Activated CD4-positive, alpha-beta T cell treated with anti-CD3 and anti-CD28 coated beads, Interleukin-2, Interleukin-4, amounts not matched to agents 100 ng/mL and 50 ng/mL, durations not matched to agents 16 hours and 8 hours (primary cell): ENCODE measurements around the gene HBEGF.

Source experiments
- DNase-seq: peaks from one replicate; pipeline ENCODE4 v3.0.0-alpha.2; 2020; ENCODE audit warnings: low spot score

HBEGF gene

GRCh38 chr5:140346348-140347221 is at the start of gene HBEGF:
Gene HBEGF, minus strand, starts transcription at chr5:140346603. Its CDS starts 275 bp downstream, at chr5:140346328.
- peak; percentile 52 for DNase-seq

- peak; percentile 16 for DNase-seq
Measured at GRCh38 chr5:140393738-140394137, 47.3 kb upstream of the HBEGF start.

DNA sequence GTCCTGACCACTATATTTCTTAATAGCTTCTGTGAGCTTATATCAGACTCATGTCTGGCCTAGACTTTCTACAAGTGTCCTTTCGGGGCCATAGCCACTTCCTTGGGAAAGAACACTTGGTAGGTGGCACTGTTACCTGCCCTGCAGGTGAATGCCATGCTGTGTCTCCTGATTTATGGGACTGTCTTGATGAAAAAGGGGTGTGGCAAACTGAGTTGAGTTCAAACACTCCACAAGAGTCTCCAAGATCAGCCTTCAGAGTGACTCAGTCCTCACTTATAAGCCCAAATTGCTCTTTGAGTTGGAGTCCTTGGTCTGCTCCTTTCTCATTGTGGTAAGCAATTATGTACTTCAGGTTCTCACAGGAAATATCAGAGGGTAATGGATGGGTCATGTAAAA is 45.3 kb upstream of the HBEGF start:
- no peak for DNase-seq

GRCh38 chr5:140391312-140391711 is 44.9 kb upstream of the HBEGF start:
- no peak for DNase-seq

- DNase-seq: no peak
Measured at GRCh38 chr5:140388052-140388451, 41.6 kb upstream of the HBEGF start.

GRCh38 chr5:140383300-140383699 is 36.9 kb upstream of the HBEGF start:
- no peak for DNase-seq

GRCh38 chr5:140382866-140383265 is 36.5 kb upstream of the HBEGF start:
- DNase-seq: no peak

DNA sequence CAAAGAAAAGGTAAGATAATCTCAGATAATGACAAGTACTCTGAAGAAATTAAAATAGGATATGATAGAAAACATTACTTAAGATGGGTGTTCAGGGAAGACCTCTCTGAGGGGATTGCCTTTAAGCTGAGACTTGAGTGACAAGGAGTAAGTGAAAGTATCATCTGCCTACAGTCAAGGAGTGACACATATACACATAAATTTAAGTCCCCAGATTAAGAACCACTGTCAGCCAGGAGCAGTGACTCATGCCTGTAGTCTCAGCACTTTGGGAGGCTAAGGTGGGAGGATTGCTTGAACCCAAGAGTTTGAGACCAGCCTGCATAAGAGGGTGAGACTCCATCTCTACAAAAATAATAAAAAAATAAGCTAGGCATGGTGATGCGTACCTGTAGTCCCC is 35.6 kb upstream of the HBEGF start:
- DNase-seq: no peak

- DNase-seq: no peak
Measured at GRCh38 chr5:140381351-140381750, 34.9 kb upstream of the HBEGF start.

DNA sequence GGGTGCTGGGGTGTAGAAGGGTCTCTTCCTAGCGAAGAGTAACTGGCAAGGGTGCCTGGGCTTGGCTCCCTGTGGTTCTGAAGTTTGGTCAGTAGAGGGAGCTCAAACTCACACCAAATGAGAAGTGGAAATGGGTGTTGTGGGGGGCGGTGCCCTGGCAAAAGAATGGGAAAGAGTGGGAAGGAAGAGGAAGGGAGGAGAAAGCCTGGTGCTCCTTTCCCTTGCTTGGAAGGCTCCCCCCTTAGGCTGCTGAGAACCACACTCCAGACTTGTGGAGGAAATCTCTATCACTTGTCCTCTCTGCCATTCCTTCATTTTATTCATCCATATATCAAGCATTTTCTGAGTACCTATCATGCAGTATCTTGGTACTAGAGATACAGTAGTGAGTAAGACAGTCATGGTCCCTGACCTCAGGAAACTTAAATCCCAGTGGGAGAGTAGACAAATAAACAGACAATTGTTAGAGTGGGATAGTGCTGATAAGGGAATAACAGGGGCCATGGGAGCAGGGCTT is 26.6 kb upstream of the HBEGF start:
- peak; percentile 51 for DNase-seq

- DNase-seq: no peak
Measured at GRCh38 chr5:140371356-140372151, 25.2 kb upstream of the HBEGF start.

GRCh38 chr5:140367256-140368013 is 21.0 kb upstream of the HBEGF start:
- DNase-seq: no peak

DNA sequence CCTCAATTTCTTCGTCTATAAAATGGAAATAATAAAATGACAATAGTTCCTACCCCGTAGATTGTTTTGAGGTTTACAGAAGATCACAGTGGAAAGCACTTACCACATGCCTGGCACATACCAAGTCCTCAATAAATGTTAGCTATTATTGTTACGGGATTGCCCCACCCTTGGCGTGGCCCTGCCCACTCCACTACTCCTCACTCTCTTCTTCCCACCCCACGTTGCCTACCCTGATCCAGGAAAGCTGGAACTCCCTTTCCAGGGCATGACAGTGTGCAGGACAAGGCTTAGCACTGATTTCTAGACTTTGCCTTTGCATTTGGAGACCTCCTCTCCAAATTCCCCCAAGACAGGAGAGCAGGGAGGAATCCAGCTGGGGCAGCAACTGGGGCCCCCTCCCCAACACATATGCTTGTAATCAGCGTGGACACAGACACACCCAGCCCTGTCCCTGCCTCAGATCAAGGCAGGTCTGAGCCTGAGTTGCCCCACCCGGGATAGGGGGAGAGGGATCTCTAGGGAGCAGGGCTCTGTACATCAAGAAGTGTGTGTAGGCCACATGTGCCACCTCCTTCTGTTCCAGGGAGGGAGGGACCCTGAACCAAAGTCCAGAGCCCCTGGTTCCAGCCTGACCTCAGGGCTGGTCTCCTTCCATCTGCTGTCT is 20.3 kb upstream of the HBEGF start:
- no peak for DNase-seq

GRCh38 chr5:140365941-140366340 is 19.5 kb upstream of the HBEGF start:
- no peak for DNase-seq

DNA sequence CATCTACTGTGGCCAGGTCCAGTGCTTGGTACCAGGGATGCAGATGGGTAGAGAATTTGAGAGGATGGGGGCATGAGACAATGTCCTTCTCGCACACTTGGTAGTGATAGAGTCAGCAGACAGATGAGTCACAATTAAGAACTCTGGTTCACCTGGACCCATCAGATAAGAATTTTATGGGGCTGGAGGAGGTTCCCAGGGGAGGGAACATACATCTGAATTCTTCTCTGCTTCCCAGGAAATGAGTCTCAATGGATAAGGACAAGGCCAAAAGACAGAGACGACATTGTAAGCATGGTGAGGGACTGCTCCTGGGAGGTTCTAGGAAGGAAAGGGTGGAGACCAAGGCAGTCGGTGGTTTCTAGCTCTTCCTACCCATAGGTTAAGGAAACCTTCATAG is 18.9 kb upstream of the HBEGF start:
- DNase-seq: no peak

- no peak for DNase-seq
Measured at GRCh38 chr5:140364472-140364765, 18.0 kb upstream of the HBEGF start.

- no peak for DNase-seq
Measured at GRCh38 chr5:140363631-140364471, 17.4 kb upstream of the HBEGF start.

DNA sequence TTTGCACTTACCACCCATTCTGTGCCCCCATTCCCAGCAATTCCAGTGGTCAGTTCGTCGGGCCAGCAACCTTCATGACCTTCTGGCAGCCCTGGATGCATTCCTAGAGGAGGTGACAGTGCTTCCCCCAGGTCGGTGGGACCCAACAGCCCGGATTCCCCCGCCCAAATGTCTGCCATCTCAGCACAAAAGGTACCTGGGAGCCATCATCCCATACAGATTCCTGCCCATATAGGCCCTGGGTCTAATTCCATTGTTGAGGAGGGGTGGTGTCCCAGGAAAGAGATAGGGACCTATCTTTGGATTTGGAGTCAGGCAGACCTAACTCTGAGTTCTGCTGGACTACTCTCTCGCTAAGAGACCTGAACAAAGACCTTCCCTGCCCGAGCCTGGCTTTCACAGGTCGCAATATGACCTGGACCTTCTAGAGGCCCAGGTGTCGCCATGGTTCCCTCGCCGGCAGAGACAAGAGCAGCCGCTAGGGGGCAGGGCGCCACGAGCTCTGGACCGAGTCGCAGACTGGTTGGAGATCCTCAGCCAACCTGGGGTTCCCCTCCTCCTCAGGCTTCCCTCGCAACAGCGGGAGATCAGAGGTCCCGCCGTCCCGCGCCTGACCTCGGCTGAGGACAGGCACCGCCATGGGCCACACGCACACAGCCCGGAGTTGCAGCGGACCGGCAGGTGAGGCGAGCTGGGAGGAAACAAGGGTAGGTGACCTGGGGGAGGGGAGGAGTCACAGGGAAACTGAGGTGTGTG is 16.6 kb upstream of the HBEGF start:
- peak; percentile 87 for DNase-seq

DNA sequence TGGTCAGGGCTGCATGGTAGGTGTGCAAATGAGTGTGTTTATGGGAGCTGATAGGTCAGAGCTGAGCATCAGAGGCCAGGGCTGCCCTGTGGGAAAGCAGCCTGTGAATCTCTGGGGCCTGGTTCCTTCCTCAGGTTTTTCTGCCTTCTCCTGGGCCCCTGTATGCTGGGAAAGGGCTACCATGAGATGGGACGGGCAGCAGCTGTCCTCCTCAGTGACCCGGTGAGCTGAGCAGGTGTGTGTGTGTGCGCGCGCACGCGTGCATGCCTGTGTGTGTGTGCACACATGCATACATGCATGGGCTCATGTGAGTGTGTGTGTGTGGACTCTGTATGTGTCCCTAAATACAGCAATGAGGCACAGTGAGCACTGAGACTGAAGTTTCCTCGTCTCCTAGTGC is 15.9 kb upstream of the HBEGF start:
- no peak for DNase-seq

- no peak for DNase-seq
Measured at GRCh38 chr5:140361901-140362300, 15.5 kb upstream of the HBEGF start.
